A549 (cell line): Measurements from ENCODE around the gene WDFY2. TPM values are rescaled to one million over a fixed set of nuclear protein-coding genes. Genes with fewer than 3 reads are reported as not detected.
A peak's percentile ranks its signal among the peaks of the same experiment; 100 is the strongest.

Experiments
- ATAC-seq, 2 experiments: fragments of 200-7000 bp in 1 of 2; fragments of >200 bp in 1 of 2; cut with Nextera tagmentation in 1 of 2; cut with Tn5 transposase in 1 of 2; 3 replicates each; pipeline versions ENCODE4 v1.8.0 to v1.9.1; 2018 to 2020; ENCODE audit warnings: mild to moderate bottlenecking in 1 of 2, moderate library complexity in 1 of 2
- CTCF ChIA-PET: fragments of 300-600 bp; sonication (Branson Sonifier 250); formaldehyde crosslinking; extraction: SDS; loops from one replicate; lab custom pipeline; 2021; ENCODE audit warnings: antibody characterized with exemption, inconsistent platforms; lab: Yijun Ruan, JAX
- POLR2A ChIA-PET: fragments of 350-600 bp; formaldehyde crosslinking; extraction: SDS; loops from one replicate; lab custom pipeline; 2021; ENCODE audit warnings: antibody characterized with exemption, inconsistent platforms; lab: Yijun Ruan, JAX
- DNase-seq, 2 experiments: peaks; one replicate each; pipeline versions ENCODE4 v3.0.0 to v3.0.0-alpha.2; 2011 to 2016; ENCODE audit warnings: low read depth in 1 of 2, low spot score in 1 of 2
- FAIRE-seq: peaks from 2 replicates; lab custom pipeline; 2011; peaks lifted over from hg19 to GRCh38; lab: Jason Lieb, UNC
- H3K27ac ChIP-seq, 2 experiments: fragments of >200 bp; sonication (Bioruptor Twin); formaldehyde crosslinking; 3 replicates each; pipeline ENCODE4 v1.5.1; 2016 to 2017
- H3K4me1 ChIP-seq: fragments of >200 bp; sonication (Bioruptor Twin); formaldehyde crosslinking; 3 replicates; pipeline ENCODE4 v1.6.1; 2016
- H3K4me2 ChIP-seq: fragments of >200 bp; sonication (Bioruptor Twin); formaldehyde crosslinking; 3 replicates; pipeline ENCODE4 v1.6.1; 2016
- H3K4me3 ChIP-seq: fragments of >200 bp; sonication (Bioruptor Twin); formaldehyde crosslinking; 3 replicates; pipeline ENCODE4 v1.5.1; 2016
- H3K9me3 ChIP-seq: fragments of >200 bp; sonication (Bioruptor Twin); formaldehyde crosslinking; 3 replicates; pipeline ENCODE4 v1.6.1; 2016
- CBX8 ChIP-seq: fragments of 200-600 bp; sonication (generic); IDR thresholded peaks from 2 replicates; pipeline ENCODE4 v1.6.1; 2016
- EHF ChIP-seq: fragments of 250-450 bp; sonication (Bioruptor Pico); IDR thresholded peaks from 2 replicates; pipeline ENCODE4 v1.5.0; 2020; ENCODE audit warnings: mild to moderate bottlenecking
- EHMT2 ChIP-seq: fragments of 200-600 bp; sonication (generic); IDR thresholded peaks from 2 replicates; pipeline ENCODE4 v1.6.1; 2016; ENCODE audit warnings: antibody characterized with exemption, low read depth, mild to moderate bottlenecking, moderate library complexity
- EP300 ChIP-seq, 2 experiments: fragments of >200 bp; sonication (Bioruptor Twin); formaldehyde crosslinking; IDR thresholded peaks; 2 replicates in 1 of 2; 3 replicates in 1 of 2; pipeline ENCODE4 v1.6.1; 2016 to 2017
- ESRRA ChIP-seq: fragments of 150-350 bp; IDR thresholded peaks from 2 replicates; pipeline ENCODE4 v1.6.1; 2014; ENCODE audit warnings: mild to moderate bottlenecking, low read length, borderline replicate concordance
- FOXS1 ChIP-seq: fragments of 250-450 bp; sonication (Bioruptor Pico); IDR thresholded peaks from 2 replicates; pipeline ENCODE4 v1.5.0; 2020; ENCODE audit warnings: mild to moderate bottlenecking, moderate library complexity
- HOXB13 ChIP-seq: fragments of 250-450 bp; sonication (Bioruptor Pico); IDR thresholded peaks from 2 replicates; pipeline ENCODE4 v1.5.0; 2020; ENCODE audit warnings: low read depth, mild to moderate bottlenecking, moderate library complexity
- MAFK ChIP-seq: fragments of 450-650 bp; IDR thresholded peaks from 2 replicates; pipeline ENCODE4 v1.6.1; 2014; ENCODE audit not compliant: partially characterized antibody
- MAZ ChIP-seq: fragments of 150-350 bp; IDR thresholded peaks from 2 replicates; pipeline ENCODE4 v1.6.1; 2014; ENCODE audit warnings: antibody characterized with exemption, low read depth, low read length, borderline replicate concordance
- MYC ChIP-seq: IDR thresholded peaks from 2 replicates; pipeline ENCODE4 v1.6.1; 2012; ENCODE audit warnings: mild to moderate bottlenecking, inconsistent platforms, low read length, improper control_type of control experiment, borderline replicate concordance
- NR3C1 ChIP-seq: fragments of >200 bp; sonication (Bioruptor Twin); formaldehyde crosslinking; IDR thresholded peaks from 3 replicates; pipeline ENCODE4 v1.6.1; 2017
- PHF8 ChIP-seq: fragments of 200-600 bp; sonication (generic); IDR thresholded peaks from 2 replicates; pipeline ENCODE4 v1.6.1; 2016; ENCODE audit warnings: low read depth, mild to moderate bottlenecking, antibody characterized with exemption, moderate library complexity, borderline replicate concordance
- POLR2A ChIP-seq: IDR thresholded peaks from 2 replicates; pipeline ENCODE4 v1.6.1; 2012; ENCODE audit warnings: mild to moderate bottlenecking, low read length
- RARB ChIP-seq: fragments of 250-450 bp; sonication (Bioruptor Pico); IDR thresholded peaks from 2 replicates; pipeline ENCODE4 v1.8.0; 2021; ENCODE audit warnings: mild to moderate bottlenecking, moderate library complexity
- RFX5 ChIP-seq: fragments of 450-650 bp; IDR thresholded peaks from 2 replicates; pipeline ENCODE4 v1.7.1; 2014; ENCODE audit warnings: antibody characterized with exemption, mild to moderate bottlenecking, moderate library complexity
- SREBF2 ChIP-seq: fragments of 450-650 bp; IDR thresholded peaks from 2 replicates; pipeline ENCODE4 v1.6.1; 2014; ENCODE audit warnings: mild to moderate bottlenecking, moderate library complexity
- TFCP2L1 ChIP-seq: fragments of 250-450 bp; sonication (Bioruptor Pico); IDR thresholded peaks from 2 replicates; pipeline ENCODE4 v1.5.0; 2021; ENCODE audit warnings: mild to moderate bottlenecking
- TP53 ChIP-seq: fragments of 250-450 bp; sonication (Bioruptor Pico); IDR thresholded peaks from 2 replicates; pipeline ENCODE4 v1.5.0; 2021; ENCODE audit warnings: mild to moderate bottlenecking, moderate library complexity
- ZC3H11A ChIP-seq: fragments of 450-650 bp; IDR thresholded peaks from 2 replicates; pipeline ENCODE4 v1.6.1; 2014; ENCODE audit warnings: antibody characterized with exemption, mild to moderate bottlenecking
- ZNF302 ChIP-seq: fragments of 250-450 bp; sonication (Bioruptor Pico); IDR thresholded peaks from 2 replicates; pipeline ENCODE4 v1.9.0; 2021; ENCODE audit warnings: inconsistent platforms, mild to moderate bottlenecking, moderate library complexity
- WGBS: methylation state at CpG from one replicate; pipeline ENCODE4 v1.1.6; 2017; ENCODE audit errors: missing lambda C conversion rate; 5-methylcytosine and 5-hydroxymethylcytosine counted together
- polyA plus RNA-seq, 4 experiments: library from polyadenylated mRNA; depleted of rRNA in 3 of 4; stranded (reverse); fragments of >200 nt; fragmentation: RNase III in 1 of 4; extraction: RNeasy Plus Mini Kit Qiagen cat#74134 plus additional on column Dnase treatment in 1 of 4; gene quantifications; 2 replicates in 3 of 4; 3 replicates in 1 of 4; pipeline ENCODE4 v1.2.3, GENCODE V29; 2011 to 2017
- TF ChIP-seq, protein P1 (sequence below): fragments of 450-650 bp; IDR thresholded peaks from 2 replicates; pipeline ENCODE4 v1.6.1; 2014; ENCODE audit warnings: antibody characterized with exemption
- TF ChIP-seq, protein P2 (sequence below): IDR thresholded peaks from 2 replicates; pipeline ENCODE4 v1.6.1; 2012
- TF ChIP-seq, protein P3 (sequence below): fragments of 150-350 bp; IDR thresholded peaks from 2 replicates; pipeline ENCODE4 v1.6.1; 2014; ENCODE audit warnings: low read depth, mild to moderate bottlenecking, low read length

WDFY2 gene
- polyA plus RNA-seq, 2 of the 4 experiments (the other 2 are of a cell fraction) = 5.2 to 8.5 TPM

DNA sequence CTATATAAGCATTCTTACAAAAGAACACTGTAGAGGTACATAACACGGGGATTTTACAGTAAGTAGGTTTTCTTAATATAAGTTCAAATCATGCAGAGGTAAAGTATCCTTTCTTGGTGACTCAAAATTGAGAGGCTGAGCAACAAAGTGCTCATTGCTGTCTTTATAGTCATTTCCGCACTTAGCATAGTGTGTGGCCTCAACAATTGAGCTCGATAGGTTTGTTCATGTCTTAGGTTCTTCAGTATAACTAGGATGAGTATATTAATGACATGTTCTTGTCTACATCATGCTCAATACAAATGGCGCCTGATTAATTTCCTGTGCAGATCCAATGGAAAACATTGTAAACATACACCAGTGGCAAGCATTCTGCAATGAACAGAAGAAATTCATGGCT is 1.4 kb downstream of the WDFY2 start (continued):
- TF ChIP-seq ESRRA = no peak
- TF ChIP-seq HOXB13 (CRISPR knock-in tag) = no peak
- no peak for TF ChIP-seq ZNF302 (CRISPR knock-in tag)

DNA sequence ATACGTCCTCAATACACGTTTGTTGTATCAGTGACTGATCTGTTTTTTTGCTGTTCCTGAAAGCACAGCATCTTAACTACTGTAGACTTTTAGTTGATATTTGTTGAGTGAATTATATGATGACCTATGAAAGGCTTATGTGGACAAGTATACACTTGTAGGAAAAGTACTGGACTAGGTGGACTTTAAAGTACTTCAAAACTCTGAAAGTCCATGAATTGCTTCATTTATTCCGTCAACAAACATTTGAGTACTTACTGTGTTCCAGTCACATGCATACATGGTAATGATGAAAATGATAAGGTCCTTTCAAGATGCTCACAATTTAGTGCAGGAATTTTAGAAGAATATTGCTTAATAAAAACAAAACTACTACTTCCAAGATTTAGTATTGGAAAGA is 3.1 kb downstream of the WDFY2 start:
- WGBS = 80% methylated on average over 3 of the region's 3 CpGs
- peak overlapping the region; percentile 86; the same call in 2 of the 3 replicates for H3K4me2 ChIP-seq
- H3K4me1 ChIP-seq = peaks cover 61% of the 10 kb centered on the region
- DNase-seq = no peak
- H3K9me3 ChIP-seq = no peaks in the 10 kb centered on the region
- no peak for FAIRE-seq
- CTCF ChIA-PET = interaction anchor here (1.4 to 2.5 kb wide), 3 partner anchors 142 to 193 kb away, joined by 3 to 8 read pairs (median 5); no protein-coding TSS in a partner anchor
- no peak overlapping the region for H3K4me3 ChIP-seq
- POLR2A ChIA-PET = interaction anchor here (0.7 to 2.8 kb wide), 2 partner anchors 134 to 135 kb away, joined by 3 to 36 read pairs; partner anchors contain the start of gene INTS6
- ATAC-seq = no peak
- H3K27ac ChIP-seq = no peak overlapping the region; a peak in 1 of 6 replicates
- TF ChIP-seq POLR2A (no peak), MYC (no peak), CBX8 (no peak)

DNA sequence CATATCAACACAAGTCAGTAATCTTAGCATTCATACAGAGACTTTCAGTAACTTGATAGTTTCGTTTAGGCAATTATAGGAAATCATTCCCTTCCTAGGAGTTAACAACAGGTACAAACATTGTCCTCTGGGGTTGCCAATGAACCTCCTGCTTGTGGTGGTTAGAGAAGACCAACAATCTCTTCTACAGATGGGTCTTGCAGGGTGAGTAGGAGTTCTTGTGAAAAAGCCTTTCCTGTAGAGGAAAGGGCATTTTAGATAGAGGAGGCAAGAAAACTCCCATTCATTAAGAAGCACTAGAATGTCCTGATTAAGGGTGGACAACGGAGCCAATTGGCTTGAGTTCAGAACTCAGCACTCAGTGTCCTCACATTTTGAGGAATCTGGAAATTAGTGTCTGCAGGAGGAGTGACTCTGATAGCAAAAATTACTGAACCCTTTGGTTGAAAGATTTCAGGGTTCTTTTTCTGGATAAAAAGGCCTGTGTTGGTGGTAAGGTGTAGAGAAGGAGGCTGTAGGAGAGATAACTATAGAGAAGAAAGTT is 4.2 kb downstream of the WDFY2 start:
- no peaks in the 10 kb centered on the region for H3K9me3 ChIP-seq
- H3K4me1 ChIP-seq = peaks cover 66% of the 10 kb centered on the region
- no peak for ATAC-seq
- FAIRE-seq = no peak
- CTCF ChIA-PET = interaction anchor here (1.0 kb wide), 1 partner anchor 63 kb away, joined by 3 read pairs; no protein-coding TSS in a partner anchor
- POLR2A ChIA-PET = interaction anchor here (3.5 kb wide), 1 partner anchor 135 kb away, joined by 43 read pairs; the partner anchor contains the start of gene INTS6
- H3K4me2 ChIP-seq = peak overlapping the region; percentile 86
- 72% methylated on average over 2 of the region's 2 CpGs for WGBS
- no peak for DNase-seq
- H3K4me3 ChIP-seq = no peak overlapping the region
- TF ChIP-seq MAFK (no peak), NR3C1 (no peak), SREBF2 (no peak), TP53 (no peak), ZNF302 (CRISPR knock-in tag) (no peak), PHF8 (no peak), MAZ (no peak), TFCP2L1 (CRISPR knock-in tag) (no peak), RFX5 (no peak), EP300 (IDR thresholded peaks at IDR 0.05) (no peak)
- TF ChIP-seq, protein P1, sequence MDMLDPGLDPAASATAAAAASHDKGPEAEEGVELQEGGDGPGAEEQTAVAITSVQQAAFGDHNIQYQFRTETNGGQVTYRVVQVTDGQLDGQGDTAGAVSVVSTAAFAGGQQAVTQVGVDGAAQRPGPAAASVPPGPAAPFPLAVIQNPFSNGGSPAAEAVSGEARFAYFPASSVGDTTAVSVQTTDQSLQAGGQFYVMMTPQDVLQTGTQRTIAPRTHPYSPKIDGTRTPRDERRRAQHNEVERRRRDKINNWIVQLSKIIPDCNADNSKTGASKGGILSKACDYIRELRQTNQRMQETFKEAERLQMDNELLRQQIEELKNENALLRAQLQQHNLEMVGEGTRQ = no peak
- TF ChIP-seq, protein P2, sequence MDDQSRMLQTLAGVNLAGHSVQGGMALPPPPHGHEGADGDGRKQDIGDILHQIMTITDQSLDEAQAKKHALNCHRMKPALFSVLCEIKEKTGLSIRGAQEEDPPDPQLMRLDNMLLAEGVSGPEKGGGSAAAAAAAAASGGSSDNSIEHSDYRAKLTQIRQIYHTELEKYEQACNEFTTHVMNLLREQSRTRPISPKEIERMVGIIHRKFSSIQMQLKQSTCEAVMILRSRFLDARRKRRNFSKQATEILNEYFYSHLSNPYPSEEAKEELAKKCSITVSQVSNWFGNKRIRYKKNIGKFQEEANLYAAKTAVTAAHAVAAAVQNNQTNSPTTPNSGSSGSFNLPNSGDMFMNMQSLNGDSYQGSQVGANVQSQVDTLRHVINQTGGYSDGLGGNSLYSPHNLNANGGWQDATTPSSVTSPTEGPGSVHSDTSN = no peak
- TF ChIP-seq, protein P3, sequence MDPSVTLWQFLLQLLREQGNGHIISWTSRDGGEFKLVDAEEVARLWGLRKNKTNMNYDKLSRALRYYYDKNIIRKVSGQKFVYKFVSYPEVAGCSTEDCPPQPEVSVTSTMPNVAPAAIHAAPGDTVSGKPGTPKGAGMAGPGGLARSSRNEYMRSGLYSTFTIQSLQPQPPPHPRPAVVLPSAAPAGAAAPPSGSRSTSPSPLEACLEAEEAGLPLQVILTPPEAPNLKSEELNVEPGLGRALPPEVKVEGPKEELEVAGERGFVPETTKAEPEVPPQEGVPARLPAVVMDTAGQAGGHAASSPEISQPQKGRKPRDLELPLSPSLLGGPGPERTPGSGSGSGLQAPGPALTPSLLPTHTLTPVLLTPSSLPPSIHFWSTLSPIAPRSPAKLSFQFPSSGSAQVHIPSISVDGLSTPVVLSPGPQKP = no peak
- H3K27ac ChIP-seq = peak overlapping the region; percentile 79 to 92; a peak in 4 of 6 replicates

DNA sequence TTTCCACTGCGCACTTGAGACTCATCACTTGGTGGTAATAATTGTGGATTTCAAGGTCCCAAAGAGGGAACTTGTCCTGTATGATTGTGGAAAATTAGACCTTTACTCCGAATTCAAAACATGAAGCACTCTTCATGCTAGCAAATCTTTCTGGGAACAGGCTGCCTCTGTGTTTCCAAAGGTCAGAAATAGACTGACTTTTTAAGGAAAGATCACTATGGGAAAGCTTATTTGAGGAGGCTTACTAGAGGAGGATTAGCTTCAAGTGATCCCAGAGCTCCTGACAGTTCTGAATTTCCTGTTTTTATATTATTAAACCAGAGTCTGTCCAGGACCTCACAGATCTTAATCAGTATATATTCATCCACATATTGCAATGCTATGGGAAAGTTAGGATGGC is 5.5 kb downstream of the WDFY2 start:
- POLR2A ChIA-PET = interaction anchor here (3.5 kb wide), 1 partner anchor 137 kb away, joined by 43 read pairs; the partner anchor contains the start of gene INTS6
- peak overlapping the region; percentile 86 for H3K4me2 ChIP-seq
- CTCF ChIA-PET = interaction anchor here (1.5 to 2.5 kb wide), 2 partner anchors 141 to 208 kb away, joined by 4 to 13 read pairs; no protein-coding TSS in a partner anchor

More for the DNA sequence above, 5.5 kb downstream of the WDFY2 start:
- H3K9me3 ChIP-seq = no peaks in the 10 kb centered on the region
- 73% methylated on average over 2 of the region's 2 CpGs for WGBS
- peak overlapping the region; percentile 79 to 92 for H3K27ac ChIP-seq
- ATAC-seq = no peak
- no peak overlapping the region for H3K4me3 ChIP-seq
- H3K4me1 ChIP-seq = peaks cover 79% of the 10 kb centered on the region
- TF ChIP-seq FOXS1 (CRISPR knock-in tag) = no peak
- TF ChIP-seq, protein P1 = no peak
- no peak for TF ChIP-seq EHF
- no peak for TF ChIP-seq ZNF302 (CRISPR knock-in tag)
- no peak for TF ChIP-seq HOXB13 (CRISPR knock-in tag)
- no peak for TF ChIP-seq RARB
- TF ChIP-seq EHMT2 = no peak
- TF ChIP-seq MAZ = no peak
- no peak for TF ChIP-seq ZC3H11A
- no peak for TF ChIP-seq SREBF2
- no peak for DNase-seq
- FAIRE-seq = no peak
